GM06990 (cell line): ENCODE data around the gene VPREB3.

Experiments used
- DNase-seq: peaks from one replicate; pipeline ENCODE4 v3.0.0-alpha.2; 2011; ENCODE audit not compliant: insufficient read length; ENCODE audit errors: extremely low read depth
- H3K27me3 ChIP-seq: replicated peaks from 2 replicates; pipeline ENCODE4 v1.6.0; 2011; ENCODE audit warnings: low read length; ENCODE audit not compliant: control insufficient read depth, insufficient read depth
- H3K36me3 ChIP-seq: 2 replicates; pipeline ENCODE4 v1.5.1; 2011; ENCODE audit warnings: low read length; ENCODE audit not compliant: control insufficient read depth, insufficient read depth
- H3K4me3 ChIP-seq: replicated peaks from 2 replicates; pipeline ENCODE4 v1.5.1; 2011; ENCODE audit warnings: low read depth, mild to moderate bottlenecking, control low read depth, low read length
- TF ChIP-seq, protein P1 (sequence below): IDR thresholded peaks from 2 replicates; pipeline ENCODE4 v1.5.1; 2011; ENCODE audit warnings: low read length, control low read depth, mild to moderate bottlenecking, inconsistent platforms; ENCODE audit not compliant: insufficient read depth, poor library complexity, severe bottlenecking

VPREB3 gene

DNA sequence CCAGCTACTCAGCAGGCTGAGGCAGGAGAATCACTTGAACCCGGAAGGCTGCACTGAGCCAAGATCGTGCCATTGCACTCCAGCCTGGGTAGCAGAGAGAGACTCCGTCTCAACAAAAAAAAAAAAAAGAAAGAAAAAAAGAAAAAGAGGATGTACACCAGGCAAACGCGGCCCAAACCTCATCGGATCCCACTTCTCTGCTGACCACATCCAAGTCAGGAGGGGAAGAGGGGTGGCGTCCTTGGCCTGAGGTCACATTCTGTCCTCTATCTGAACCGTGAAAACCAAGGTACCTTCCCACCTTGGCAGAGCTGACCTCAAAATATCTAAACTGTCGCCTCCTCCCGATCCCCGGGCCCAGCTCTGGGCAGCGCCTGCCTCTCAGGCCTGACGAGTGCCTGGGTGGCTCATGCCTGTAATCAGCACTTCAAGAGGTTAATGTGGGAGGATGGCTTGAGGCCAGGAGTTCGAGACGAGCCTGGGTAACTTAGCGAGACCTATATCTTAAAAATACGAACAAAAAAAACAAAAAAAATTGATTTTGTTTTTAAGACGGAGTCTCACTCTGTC, 38.3 kb downstream of the VPREB3 start:
- Histone ChIP-seq H3K27me3 (no peaks in the 10 kb centered on the region), H3K36me3 (peaks cover 11% of the 10 kb centered on the region), H3K4me3 (peak overlapping the region; percentile 67; the same call in 1 of the 2 replicates)
- TF ChIP-seq, protein P1, sequence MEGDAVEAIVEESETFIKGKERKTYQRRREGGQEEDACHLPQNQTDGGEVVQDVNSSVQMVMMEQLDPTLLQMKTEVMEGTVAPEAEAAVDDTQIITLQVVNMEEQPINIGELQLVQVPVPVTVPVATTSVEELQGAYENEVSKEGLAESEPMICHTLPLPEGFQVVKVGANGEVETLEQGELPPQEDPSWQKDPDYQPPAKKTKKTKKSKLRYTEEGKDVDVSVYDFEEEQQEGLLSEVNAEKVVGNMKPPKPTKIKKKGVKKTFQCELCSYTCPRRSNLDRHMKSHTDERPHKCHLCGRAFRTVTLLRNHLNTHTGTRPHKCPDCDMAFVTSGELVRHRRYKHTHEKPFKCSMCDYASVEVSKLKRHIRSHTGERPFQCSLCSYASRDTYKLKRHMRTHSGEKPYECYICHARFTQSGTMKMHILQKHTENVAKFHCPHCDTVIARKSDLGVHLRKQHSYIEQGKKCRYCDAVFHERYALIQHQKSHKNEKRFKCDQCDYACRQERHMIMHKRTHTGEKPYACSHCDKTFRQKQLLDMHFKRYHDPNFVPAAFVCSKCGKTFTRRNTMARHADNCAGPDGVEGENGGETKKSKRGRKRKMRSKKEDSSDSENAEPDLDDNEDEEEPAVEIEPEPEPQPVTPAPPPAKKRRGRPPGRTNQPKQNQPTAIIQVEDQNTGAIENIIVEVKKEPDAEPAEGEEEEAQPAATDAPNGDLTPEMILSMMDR = no peak
- DNase-seq = no peak

DNA sequence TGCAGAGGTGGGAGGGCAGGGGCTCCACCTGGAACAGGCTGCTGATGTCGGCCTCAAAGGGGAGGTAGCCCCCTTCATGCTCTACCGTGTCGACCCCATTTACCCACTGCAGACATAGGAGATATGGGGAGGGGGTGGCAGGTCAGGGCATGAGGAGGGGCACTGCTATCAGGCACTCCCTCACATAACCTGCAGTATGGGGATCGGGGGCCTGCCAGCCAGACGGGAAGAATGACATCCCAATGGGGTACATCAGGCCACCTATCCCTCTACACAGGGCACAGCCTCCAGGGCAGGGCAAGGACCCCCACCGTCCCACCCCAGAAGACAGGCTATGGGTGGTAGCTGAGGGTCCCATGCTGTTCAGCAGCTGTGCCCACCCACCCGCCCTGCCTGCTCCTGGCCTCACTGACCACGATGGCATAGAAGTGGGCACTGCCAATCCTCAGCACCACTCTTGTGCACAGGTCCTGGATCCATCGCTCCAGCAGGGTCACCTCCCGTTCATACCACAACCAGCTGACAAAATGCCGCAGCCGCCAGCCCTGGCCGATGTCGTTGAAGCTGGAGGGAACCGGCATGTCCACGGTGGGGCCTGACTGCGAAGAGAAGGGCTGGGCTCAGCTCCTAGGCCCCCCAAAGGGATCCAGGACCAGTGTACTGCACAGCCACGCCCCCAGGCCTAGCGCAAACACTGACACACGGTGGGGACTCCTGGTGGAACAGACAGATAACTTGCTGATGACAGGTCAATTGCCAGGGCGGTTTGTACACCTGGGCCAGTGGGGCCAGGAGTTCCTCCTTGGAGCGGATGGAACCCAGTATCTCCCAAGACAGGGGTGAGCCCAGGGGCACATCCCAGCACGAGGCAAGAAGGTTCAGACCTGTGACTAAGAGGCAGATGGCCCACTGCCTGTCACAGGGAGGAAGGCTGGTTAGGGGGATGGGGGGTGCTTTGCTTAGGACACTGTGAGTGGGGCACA, 39.3 kb downstream of the VPREB3 start:
- H3K27me3 ChIP-seq = no peaks in the 10 kb centered on the region
- no peak for DNase-seq
- H3K4me3 ChIP-seq = no peak overlapping the region
- TF ChIP-seq, protein P1 = no peak
- peaks cover 11% of the 10 kb centered on the region for H3K36me3 ChIP-seq

DNA sequence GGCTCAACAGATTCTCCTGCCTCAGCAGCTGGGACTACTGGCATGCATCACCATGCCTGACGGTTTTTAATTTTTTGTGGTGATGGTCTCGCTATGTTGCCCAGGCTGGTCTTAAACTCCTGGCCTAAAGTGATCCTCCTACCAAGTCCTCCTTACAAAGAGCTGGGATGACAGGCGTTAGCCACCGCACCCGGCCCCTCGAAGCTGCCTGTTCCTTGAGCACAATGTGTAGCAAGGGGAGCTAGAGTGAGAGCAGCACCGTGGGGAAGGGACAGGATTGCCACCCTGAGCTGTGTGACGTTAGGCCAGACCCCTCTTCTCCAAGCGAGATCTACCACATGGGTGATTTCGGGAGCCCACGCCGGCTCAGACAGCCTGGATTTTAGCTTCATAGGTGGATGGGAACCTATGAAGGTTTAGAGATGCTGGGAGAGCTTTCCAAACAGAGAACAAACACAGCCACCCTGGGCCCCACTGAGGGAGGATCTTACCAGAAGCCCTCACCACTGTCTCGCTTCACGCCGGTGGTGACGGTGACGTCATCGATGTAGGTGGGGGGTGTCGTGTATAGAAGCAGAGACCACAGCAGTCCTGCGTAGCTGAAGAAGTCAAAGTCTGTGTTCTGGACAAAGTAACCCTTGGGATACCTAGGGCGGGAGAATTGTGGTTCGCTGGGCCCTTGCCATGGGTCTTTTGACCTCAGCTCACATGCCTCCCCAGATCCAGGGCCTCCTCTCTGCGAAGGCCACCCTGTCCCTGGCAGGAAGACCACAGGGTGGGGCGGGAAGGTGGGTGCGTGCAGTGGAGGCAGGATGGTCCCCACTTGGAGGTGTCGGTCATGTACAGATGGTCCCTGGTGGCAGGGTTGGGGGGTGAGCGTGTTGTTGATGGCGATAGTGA, 40.3 kb downstream of the VPREB3 start:
- TF ChIP-seq, protein P1 = no peak
- Histone ChIP-seq H3K27me3 (no peaks in the 10 kb centered on the region), H3K36me3 (peaks cover 12% of the 10 kb centered on the region), H3K4me3 (no peak overlapping the region)
- no peak for DNase-seq

DNA sequence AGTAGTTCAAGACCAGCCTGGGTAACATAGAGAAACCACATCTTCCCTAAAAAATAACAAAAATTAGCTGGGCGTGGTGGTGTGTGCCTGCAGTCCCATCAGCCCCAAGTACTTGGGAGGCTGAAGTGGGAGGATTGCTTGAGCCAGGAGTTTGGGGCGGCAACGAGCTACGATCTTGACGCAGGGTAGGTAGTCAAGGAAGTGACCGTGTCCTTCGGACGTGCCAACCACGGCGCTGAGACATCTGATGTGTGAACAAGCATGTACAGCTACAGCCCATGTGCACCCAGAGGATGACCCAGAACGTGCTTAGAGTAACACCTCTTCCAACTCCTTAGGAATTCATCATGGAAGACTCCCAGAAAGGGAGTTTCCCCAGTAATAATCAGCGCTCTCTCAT, 42.0 kb downstream of the VPREB3 start:
- DNase-seq = no peak
- Histone ChIP-seq H3K4me3 (no peak overlapping the region), H3K36me3 (peaks cover 14% of the 10 kb centered on the region), H3K27me3 (no peaks in the 10 kb centered on the region)
- TF ChIP-seq, protein P1 = no peak

DNA sequence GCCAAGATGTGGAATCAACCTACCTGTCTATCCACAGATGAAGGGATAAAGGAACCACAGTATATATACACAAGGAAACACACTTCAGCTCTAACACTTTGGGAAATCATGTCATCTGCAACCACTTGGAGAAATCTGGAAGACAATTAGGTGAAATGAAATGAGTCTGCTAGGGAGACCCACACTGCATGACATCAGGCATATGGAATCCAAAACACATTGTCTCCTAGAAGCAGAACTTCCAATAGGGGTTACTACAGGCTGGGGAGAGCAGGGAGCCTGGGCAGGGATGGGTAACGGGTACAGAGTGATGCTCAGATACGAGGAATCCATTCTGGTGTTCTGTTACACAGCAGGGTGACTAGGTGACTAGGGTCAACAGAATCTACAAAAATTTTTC, 45.1 kb downstream of the VPREB3 start:
- no peak overlapping the region for H3K4me3 ChIP-seq
- no peaks in the 10 kb centered on the region for H3K27me3 ChIP-seq
- TF ChIP-seq, protein P1 = no peak
- peaks cover 18% of the 10 kb centered on the region for H3K36me3 ChIP-seq
- no peak for DNase-seq
